Astrocyte (in vitro differentiated cells and primary cell): ENCODE data around the gene HSD3B1. TPM values are rescaled to one million over a fixed set of nuclear protein-coding genes. Genes with fewer than 3 reads are reported as not detected.

ENCODE experiments used
- DNase-seq: peaks from one replicate; pipeline ENCODE4 v3.0.0-alpha.2; 2010; ENCODE audit warnings: low read depth
- FAIRE-seq: peaks from 2 replicates; lab custom pipeline; 2011; peaks lifted over from hg19 to GRCh38; lab: Jason Lieb, UNC
- H2AFZ ChIP-seq: 2 replicates; pipeline ENCODE4 v1.6.0; 2012; ENCODE audit warnings: low read depth, low read length, inconsistent platforms
- H3K27ac ChIP-seq: 2 replicates; pipeline ENCODE4 v1.5.1; 2011; ENCODE audit warnings: low read depth, low read length, inconsistent platforms
- H3K27me3 ChIP-seq: 2 replicates; pipeline ENCODE4 v1.6.0; 2011; ENCODE audit warnings: low read length, inconsistent platforms; ENCODE audit not compliant: insufficient read depth
- H3K36me3 ChIP-seq: 2 replicates; pipeline ENCODE4 v1.5.1; 2011; ENCODE audit warnings: low read length, inconsistent platforms; ENCODE audit not compliant: insufficient read depth
- H3K4me1 ChIP-seq: 2 replicates; pipeline ENCODE4 v1.5.1; 2011; ENCODE audit warnings: low read length, inconsistent platforms; ENCODE audit not compliant: insufficient read depth
- H3K4me2 ChIP-seq: 2 replicates; pipeline ENCODE4 v1.6.0; 2012; ENCODE audit warnings: low read length, inconsistent platforms
- H3K4me3 ChIP-seq: 2 replicates; pipeline ENCODE4 v1.5.1; 2011; ENCODE audit warnings: low read depth, mild to moderate bottlenecking, low read length, inconsistent platforms; ENCODE audit not compliant: insufficient read depth
- H3K79me2 ChIP-seq: 2 replicates; pipeline ENCODE4 v1.6.0; 2012; ENCODE audit warnings: mild to moderate bottlenecking, low read length, inconsistent platforms; ENCODE audit not compliant: insufficient read depth
- H3K9ac ChIP-seq: 2 replicates; pipeline ENCODE4 v1.6.0; 2012; ENCODE audit warnings: mild to moderate bottlenecking, low read length, inconsistent platforms
- H3K9me3 ChIP-seq: 2 replicates; pipeline ENCODE4 v1.5.1; 2012; ENCODE audit warnings: low read depth, mild to moderate bottlenecking, low read length, inconsistent platforms; ENCODE audit not compliant: insufficient read depth
- H4K20me1 ChIP-seq: 2 replicates; pipeline ENCODE4 v1.6.0; 2012; ENCODE audit warnings: low read length, inconsistent platforms; ENCODE audit not compliant: insufficient read depth
- H3K27ac Mint-ChIP-seq: one replicate; pipeline ENCODE4 v1.8.0; 2021; ENCODE audit warnings: mild to moderate bottlenecking, mixed read lengths; ENCODE audit not compliant: unreplicated experiment
- H3K27me3 Mint-ChIP-seq: one replicate; pipeline ENCODE4 v1.8.0; 2021; ENCODE audit warnings: low read depth, mixed read lengths; ENCODE audit not compliant: unreplicated experiment
- H3K36me3 Mint-ChIP-seq: one replicate; pipeline ENCODE4 v1.8.0; 2021; ENCODE audit warnings: low read depth, mixed read lengths; ENCODE audit not compliant: unreplicated experiment
- H3K4me1 Mint-ChIP-seq: one replicate; pipeline ENCODE4 v1.8.0; 2021; ENCODE audit warnings: low read depth, mixed read lengths; ENCODE audit not compliant: unreplicated experiment
- H3K4me3 Mint-ChIP-seq: one replicate; pipeline ENCODE4 v1.8.0; 2021; ENCODE audit warnings: mild to moderate bottlenecking, moderate library complexity, mixed read lengths; ENCODE audit not compliant: unreplicated experiment
- H3K9me3 Mint-ChIP-seq: one replicate; pipeline ENCODE4 v1.8.0; 2021; ENCODE audit warnings: mild to moderate bottlenecking, mixed read lengths; ENCODE audit not compliant: unreplicated experiment
- CTCF ChIP-seq: IDR thresholded peaks from 2 replicates; pipeline ENCODE4 v1.5.1; 2011; ENCODE audit warnings: low read depth, mild to moderate bottlenecking, inconsistent platforms, low read length, moderate library complexity; ENCODE audit not compliant: insufficient read depth
- EZH2 ChIP-seq: IDR thresholded peaks from 2 replicates; pipeline ENCODE4 v1.6.1; 2012; ENCODE audit warnings: mild to moderate bottlenecking, low read length, inconsistent platforms; ENCODE audit not compliant: insufficient read depth
- total RNA-seq: library from RNA; stranded (reverse); gene quantifications from 2 replicates; pipeline ENCODE4 v1.2.1, GENCODE V29; 2021

The HSD3B1 gene
- total RNA-seq, 1 donor from 2014 or later, result 0.61 TPM

DNA sequence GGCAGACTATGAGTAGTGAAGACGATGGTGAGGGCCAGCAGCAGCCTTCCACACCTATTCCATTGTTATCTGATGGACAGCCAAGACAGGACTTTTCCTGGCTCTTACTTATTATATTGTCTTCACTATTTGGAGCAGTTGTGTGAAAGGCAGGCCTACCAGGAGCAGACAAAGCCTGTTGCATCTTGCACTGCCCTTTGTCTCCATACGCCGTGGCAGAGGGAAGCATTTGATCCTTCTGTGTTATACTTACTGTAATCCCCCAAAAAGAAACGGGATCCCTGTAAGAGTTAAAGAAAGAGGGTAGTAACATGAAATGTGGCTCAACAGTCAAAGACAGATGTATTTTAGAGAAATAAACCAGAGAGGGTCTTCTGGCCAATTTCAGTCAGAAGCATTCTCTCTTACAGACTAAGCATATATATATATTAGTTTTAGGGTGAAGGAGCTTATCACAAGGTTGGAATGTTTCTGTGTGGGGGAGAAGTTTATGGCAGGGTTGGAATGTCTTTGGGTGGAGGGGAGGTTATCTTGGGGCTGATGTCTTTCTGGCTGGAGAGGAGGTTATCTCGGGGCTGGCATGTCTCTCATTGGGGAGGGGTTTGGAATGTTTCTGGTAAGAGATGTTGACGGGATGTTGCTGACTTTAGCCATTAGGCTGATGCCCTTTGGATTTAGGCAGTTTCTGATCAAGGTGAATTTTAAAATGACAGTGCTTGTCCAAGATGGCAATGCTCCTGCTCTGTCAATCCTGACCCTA, 23.4 kb upstream of the HSD3B1 start:
- Mint-ChIP-seq H3K27ac (peak overlapping the region; percentile 90), H3K27me3 (peaks cover 8% of the 10 kb centered on the region), H3K9me3 (peaks cover 5% of the 10 kb centered on the region), H3K4me1 (peaks cover 34% of the 10 kb centered on the region), H3K36me3 (peaks cover 1% of the 10 kb centered on the region), H3K4me3 (no peak overlapping the region)
- Histone ChIP-seq H3K4me3 (no peak overlapping the region), H4K20me1 (no peaks in the 10 kb centered on the region), H3K9me3 (no peaks in the 10 kb centered on the region), H3K27ac (no peak overlapping the region), H2AFZ (no peak overlapping the region), H3K36me3 (no peaks in the 10 kb centered on the region), H3K4me2 (no peak overlapping the region), H3K27me3 (no peaks in the 10 kb centered on the region), H3K4me1 (no peaks in the 10 kb centered on the region), H3K9ac (no peak overlapping the region), H3K79me2 (no peaks in the 10 kb centered on the region)
- TF ChIP-seq EZH2, result no peak
- no peak for TF ChIP-seq CTCF
- no peak for DNase-seq
- no peak for FAIRE-seq

GRCh38 chr1:119485201-119485600, 21.8 kb upstream of the HSD3B1 start:
- no peak overlapping the region for H3K27ac ChIP-seq
- no peak overlapping the region for H3K4me2 ChIP-seq
- no peaks in the 10 kb centered on the region for H3K9me3 ChIP-seq
- no peak overlapping the region for H3K4me3 Mint-ChIP-seq
- no peaks in the 10 kb centered on the region for H3K79me2 ChIP-seq
- H3K4me3 ChIP-seq, result no peak overlapping the region
- H3K4me1 ChIP-seq, result no peaks in the 10 kb centered on the region
- H2AFZ ChIP-seq, result no peak overlapping the region
- no peaks in the 10 kb centered on the region for H4K20me1 ChIP-seq
- peaks cover 38% of the 10 kb centered on the region for H3K4me1 Mint-ChIP-seq
- H3K9ac ChIP-seq, result no peak overlapping the region
- no peaks in the 10 kb centered on the region for H3K27me3 ChIP-seq
- DNase-seq (no peak), FAIRE-seq (no peak)
- no peaks in the 10 kb centered on the region for H3K36me3 ChIP-seq
- peaks cover 10% of the 10 kb centered on the region for H3K27me3 Mint-ChIP-seq
- H3K27ac Mint-ChIP-seq, result no peak overlapping the region
- H3K36me3 Mint-ChIP-seq, result peaks cover 1% of the 10 kb centered on the region
- H3K9me3 Mint-ChIP-seq, result peaks cover 7% of the 10 kb centered on the region
- TF ChIP-seq CTCF (no peak), EZH2 (no peak)

DNA sequence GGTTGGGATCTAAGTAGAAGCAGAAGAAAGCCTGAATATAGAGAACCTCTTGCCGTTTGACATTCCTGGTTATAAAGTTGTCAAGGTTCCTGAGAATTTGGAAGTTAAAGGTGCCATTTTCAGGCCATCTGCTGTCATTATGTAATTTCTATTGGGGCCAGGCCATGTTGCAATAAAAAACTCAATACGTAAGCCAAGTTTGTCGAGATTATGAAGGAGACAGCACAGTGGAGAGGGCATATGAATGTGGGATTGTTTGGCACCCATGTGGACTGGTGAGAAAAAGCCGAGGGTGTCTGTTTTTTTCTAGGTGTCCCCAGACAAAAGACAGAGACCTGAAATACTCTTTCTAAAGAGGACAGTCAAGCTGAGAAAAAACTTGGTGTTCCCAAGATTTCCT, 18.8 kb upstream of the HSD3B1 start:
- no peak for TF ChIP-seq EZH2
- no peak for TF ChIP-seq CTCF
- Histone ChIP-seq H3K4me2 (no peak overlapping the region), H4K20me1 (no peaks in the 10 kb centered on the region), H3K4me1 (no peaks in the 10 kb centered on the region), H3K9me3 (no peaks in the 10 kb centered on the region), H2AFZ (no peak overlapping the region), H3K79me2 (no peaks in the 10 kb centered on the region), H3K9ac (no peak overlapping the region), H3K36me3 (no peaks in the 10 kb centered on the region), H3K27me3 (no peaks in the 10 kb centered on the region), H3K4me3 (no peak overlapping the region), H3K27ac (no peak overlapping the region)
- H3K4me3 Mint-ChIP-seq, result no peak overlapping the region
- H3K36me3 Mint-ChIP-seq, result no peaks in the 10 kb centered on the region
- no peak for FAIRE-seq
- H3K27me3 Mint-ChIP-seq, result peaks cover 15% of the 10 kb centered on the region
- H3K9me3 Mint-ChIP-seq, result peaks cover 7% of the 10 kb centered on the region
- no peak for DNase-seq
- no peak overlapping the region for H3K27ac Mint-ChIP-seq
- peaks cover 23% of the 10 kb centered on the region for H3K4me1 Mint-ChIP-seq
